ENCODE data around the gene PCGF3. TPM values are rescaled to one million over a fixed set of nuclear protein-coding genes. Genes with fewer than 3 reads are reported as not detected.

Gene PCGF3
- total and polyA plus RNA-seq, 2 experiments from 2014 or later = 21.0 to 26.0 TPM

DNA sequence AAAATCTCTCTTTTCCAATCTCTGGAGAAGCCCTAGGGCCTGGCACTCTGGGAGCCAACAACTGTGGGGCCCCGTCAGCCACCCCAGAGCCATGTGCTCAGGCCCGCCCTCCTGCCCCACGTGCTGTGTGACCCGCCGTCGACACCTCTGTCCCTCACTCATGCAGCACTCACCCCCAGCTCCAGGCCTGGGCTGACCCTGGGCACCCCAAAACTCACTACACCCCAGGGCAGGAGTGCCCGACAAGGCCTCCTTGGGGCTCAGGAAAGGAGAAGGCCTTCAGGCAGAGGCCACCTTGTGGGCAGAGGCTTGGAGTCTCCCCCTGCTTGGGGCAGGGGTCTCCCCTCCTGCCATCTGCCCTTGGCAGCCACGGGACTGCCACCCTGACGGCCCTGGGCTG, 25.5 kb upstream of the PCGF3 start:
- no peak overlapping the region for H3K4me2 ChIP-seq (ENCODE audit: unreplicated experiment)
- no peaks in the 10 kb centered on the region for H3K27me3 ChIP-seq (replicated peaks; ENCODE audit: insufficient read depth)
- H3K9me3 ChIP-seq (ENCODE audit: low read depth) = no peaks in the 10 kb centered on the region
- H3K9me2 ChIP-seq (ENCODE audit: insufficient read depth) = no peaks in the 10 kb centered on the region
- no peak for DNase-seq
- in situ Hi-C loops (cut with MboI) = no loop called here
- 60 to 67% methylated on average over 3 to 9 of the region's 9 CpGs for WGBS, 2 experiments (ENCODE audit: low coverage in 1 of 2, low lambda C conversion rate in 2 of 2, missing lambda C conversion rate in 2 of 2)
- H3K79me2 ChIP-seq (ENCODE audit: insufficient read depth) = peaks cover 8% of the 10 kb centered on the region; the same call in 1 of the 2 replicates
- H3K4me1 ChIP-seq (ENCODE audit: insufficient read depth) = no peaks in the 10 kb centered on the region
- no peak overlapping the region for H3K4me3 ChIP-seq
- no peaks in the 10 kb centered on the region for H3K36me3 ChIP-seq (ENCODE audit: low read depth)
- H4K20me1 ChIP-seq (ENCODE audit: insufficient read depth) = no peaks in the 10 kb centered on the region
- H3K27ac ChIP-seq = no peak overlapping the region
- no peak overlapping the region for H2AFZ ChIP-seq
- H3F3A ChIP-seq (ENCODE audit: insufficient read depth) = no peaks in the 10 kb centered on the region
- TF ChIP-seq EZH2 (IDR thresholded peaks at IDR 0.05; ENCODE audit: insufficient read depth, poor library complexity, severe bottlenecking) (no peak), EZH2phosphoT487 (IDR thresholded peaks at IDR 0.05; ENCODE audit: insufficient read depth, low read depth) (no peak)
- H3K9ac ChIP-seq = no peak overlapping the region

GRCh38 chr4:680551-680927, 25.1 kb upstream of the PCGF3 start:
- Histone ChIP-seq H3K27me3 (replicated peaks; ENCODE audit: insufficient read depth) (no peaks in the 10 kb centered on the region), H3K4me2 (ENCODE audit: unreplicated experiment) (peak overlapping the region; percentile 28), H4K20me1 (ENCODE audit: insufficient read depth) (no peaks in the 10 kb centered on the region), H3K9me3 (ENCODE audit: low read depth) (no peaks in the 10 kb centered on the region), H3K9ac (peak overlapping the region; percentile 33; the same call in 1 of the 2 replicates), H3K9me2 (ENCODE audit: insufficient read depth) (no peaks in the 10 kb centered on the region), H3K4me1 (ENCODE audit: insufficient read depth) (no peaks in the 10 kb centered on the region), H3K79me2 (ENCODE audit: insufficient read depth) (peaks cover 4% of the 10 kb centered on the region; the same call in 1 of the 2 replicates), H3F3A (ENCODE audit: insufficient read depth) (no peaks in the 10 kb centered on the region), H3K27ac (no peak overlapping the region), H2AFZ (no peak overlapping the region), H3K36me3 (ENCODE audit: low read depth) (no peaks in the 10 kb centered on the region), H3K4me3 (peak overlapping the region; percentile 54)
- in situ Hi-C loops (cut with MboI) = no loop called here
- TF ChIP-seq EZH2phosphoT487 (IDR thresholded peaks at IDR 0.05; ENCODE audit: insufficient read depth, low read depth) = no peak
- TF ChIP-seq EZH2 (IDR thresholded peaks at IDR 0.05; ENCODE audit: insufficient read depth, poor library complexity, severe bottlenecking) = no peak
- WGBS, 2 experiments (ENCODE audit: low coverage in 1 of 2, low lambda C conversion rate in 2 of 2, missing lambda C conversion rate in 2 of 2) = 47 to 48% methylated on average over 15 to 17 of the region's 17 CpGs
- DNase-seq = peak; percentile 31

GRCh38 chr4:680928-681645, 24.5 kb upstream of the PCGF3 start:
- Histone ChIP-seq H3K4me3 (peak overlapping the region; percentile 54), H2AFZ (no peak overlapping the region), H3K27me3 (replicated peaks; ENCODE audit: insufficient read depth) (no peaks in the 10 kb centered on the region), H3K36me3 (ENCODE audit: low read depth) (no peaks in the 10 kb centered on the region), H4K20me1 (ENCODE audit: insufficient read depth) (no peaks in the 10 kb centered on the region), H3K27ac (no peak overlapping the region), H3K9me3 (ENCODE audit: low read depth) (no peaks in the 10 kb centered on the region), H3F3A (ENCODE audit: insufficient read depth) (no peaks in the 10 kb centered on the region), H3K4me2 (ENCODE audit: unreplicated experiment) (peak overlapping the region; percentile 28), H3K4me1 (ENCODE audit: insufficient read depth) (no peaks in the 10 kb centered on the region), H3K79me2 (ENCODE audit: insufficient read depth) (no peaks in the 10 kb centered on the region), H3K9ac (peak overlapping the region; percentile 33; the same call in 1 of the 2 replicates), H3K9me2 (ENCODE audit: insufficient read depth) (no peaks in the 10 kb centered on the region)
- WGBS, 2 experiments (ENCODE audit: low coverage in 1 of 2, low lambda C conversion rate in 2 of 2, missing lambda C conversion rate in 2 of 2) = 2 to 5% methylated on average over 13 to 50 of the region's 62 CpGs
- TF ChIP-seq EZH2 (IDR thresholded peaks at IDR 0.05; ENCODE audit: insufficient read depth, poor library complexity, severe bottlenecking) (no peak), EZH2phosphoT487 (IDR thresholded peaks at IDR 0.05; ENCODE audit: insufficient read depth, low read depth) (no peak)
- in situ Hi-C loops (cut with MboI) = no loop called here
- peak; percentile 66 for DNase-seq

DNA sequence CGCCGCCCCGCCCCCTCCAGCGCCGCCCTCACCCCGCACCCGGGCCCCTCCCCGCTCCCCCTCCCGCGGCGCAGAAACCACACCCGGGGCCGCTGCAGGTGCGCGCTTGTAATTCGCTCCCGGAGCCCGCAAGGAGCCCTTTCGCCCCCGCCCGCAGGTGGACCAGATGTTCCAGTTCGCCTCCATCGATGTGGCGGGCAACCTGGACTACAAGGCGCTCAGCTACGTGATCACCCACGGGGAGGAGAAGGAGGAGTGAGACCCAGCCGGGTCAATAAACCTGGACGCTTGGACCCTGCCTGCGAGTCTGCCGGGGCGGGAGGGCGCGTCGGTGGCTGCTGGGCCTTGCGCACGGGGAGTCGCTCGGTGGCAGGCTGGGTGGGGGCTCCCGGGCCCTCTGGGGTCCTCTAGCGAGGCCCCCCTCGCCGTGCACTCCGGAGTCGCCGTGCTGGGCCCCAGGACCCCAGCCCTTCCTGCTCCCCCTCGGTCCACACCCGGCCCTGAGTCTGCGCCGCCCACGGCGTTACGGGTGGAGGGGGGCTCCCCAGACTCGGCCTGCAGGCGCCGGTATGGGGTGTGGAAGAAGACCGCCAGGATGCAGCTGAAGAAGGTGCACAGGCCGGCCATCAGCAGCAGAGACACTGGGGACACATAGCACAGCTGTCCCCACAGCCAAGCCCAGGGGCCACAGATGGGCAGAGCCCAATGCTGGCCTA, 23.7 kb upstream of the PCGF3 start:
- no peak for DNase-seq
- TF ChIP-seq EZH2phosphoT487 (IDR thresholded peaks at IDR 0.05; ENCODE audit: insufficient read depth, low read depth) (no peak), EZH2 (IDR thresholded peaks at IDR 0.05; ENCODE audit: insufficient read depth, poor library complexity, severe bottlenecking) (no peak)
- Histone ChIP-seq H3K9me3 (ENCODE audit: low read depth) (no peaks in the 10 kb centered on the region), H3K9ac (no peak overlapping the region), H4K20me1 (ENCODE audit: insufficient read depth) (no peaks in the 10 kb centered on the region), H3K27me3 (replicated peaks; ENCODE audit: insufficient read depth) (no peaks in the 10 kb centered on the region), H3F3A (ENCODE audit: insufficient read depth) (no peaks in the 10 kb centered on the region), H3K4me2 (ENCODE audit: unreplicated experiment) (no peak overlapping the region), H3K9me2 (ENCODE audit: insufficient read depth) (no peaks in the 10 kb centered on the region), H3K4me1 (ENCODE audit: insufficient read depth) (peaks cover under 1% of the 10 kb centered on the region; the same call in 1 of the 2 replicates), H3K4me3 (no peak overlapping the region), H3K36me3 (ENCODE audit: low read depth) (no peaks in the 10 kb centered on the region), H3K79me2 (ENCODE audit: insufficient read depth) (no peaks in the 10 kb centered on the region), H3K27ac (no peak overlapping the region), H2AFZ (no peak overlapping the region)
- in situ Hi-C loops (cut with MboI) = no loop called here
- 79 to 91% methylated on average over 31 to 55 of the region's 58 CpGs for WGBS, 2 experiments (ENCODE audit: low coverage in 1 of 2, low lambda C conversion rate in 2 of 2, missing lambda C conversion rate in 2 of 2)

Data from GM23248 (cell line).